ENCODE results near the gene CACUL1.

The CACUL1 gene

GRCh38 chr10:118635674-118636402 lies 118.9 kb downstream of the CACUL1 start:
- no peak for DNase-seq

- no peak for DNase-seq
Measured at GRCh38 chr10:118633786-118634185, 121.0 kb downstream of the CACUL1 start.

- no peak for DNase-seq
Measured at GRCh38 chr10:118629211-118629610, 125.6 kb downstream of the CACUL1 start.

GRCh38 chr10:118628397-118628796 lies 126.4 kb downstream of the CACUL1 start:
- DNase-seq: no peak

- DNase-seq: no peak
Measured at GRCh38 chr10:118626953-118627352, 127.8 kb downstream of the CACUL1 start.

All from stimulated activated naive CD4-positive, alpha-beta T cell (primary cell).